NCI-H1092 treated with DMSO at 0.1 percent for 48 hours (cell line): Measurements from ENCODE around the gene PMM2.

Experiments
- DNase-seq: peaks from one replicate; lab custom pipeline; 2025; lab: John Stamatoyannopoulos, UW

PMM2 gene

GRCh38 chr16:8887952-8888560 is 90.4 kb downstream of the PMM2 start:
- DNase-seq, result no peak

- no peak for DNase-seq
Measured at GRCh38 chr16:8888951-8889892, 91.6 kb downstream of the PMM2 start.

- DNase-seq, result no peak
Measured at GRCh38 chr16:8889893-8890548, 92.4 kb downstream of the PMM2 start.

DNA sequence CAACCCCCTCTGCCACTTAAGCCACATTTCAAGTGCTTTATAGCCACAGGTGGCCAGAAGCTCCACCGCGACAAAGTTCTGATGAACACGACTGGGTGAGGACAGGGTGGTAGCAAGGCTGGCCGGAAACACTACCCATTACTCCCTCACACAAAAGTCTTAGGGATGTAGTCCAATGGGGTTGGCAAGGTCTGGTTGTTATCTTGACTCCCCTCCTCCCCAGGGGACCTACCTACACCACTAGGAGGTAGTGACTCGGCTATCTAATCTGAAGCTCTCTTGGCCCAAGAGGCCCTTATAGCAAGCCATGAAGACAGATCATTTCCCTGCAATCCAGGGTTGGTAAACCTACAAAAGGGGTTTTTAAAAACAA is 92.9 kb downstream of the PMM2 start:
- DNase-seq, result no peak

DNA sequence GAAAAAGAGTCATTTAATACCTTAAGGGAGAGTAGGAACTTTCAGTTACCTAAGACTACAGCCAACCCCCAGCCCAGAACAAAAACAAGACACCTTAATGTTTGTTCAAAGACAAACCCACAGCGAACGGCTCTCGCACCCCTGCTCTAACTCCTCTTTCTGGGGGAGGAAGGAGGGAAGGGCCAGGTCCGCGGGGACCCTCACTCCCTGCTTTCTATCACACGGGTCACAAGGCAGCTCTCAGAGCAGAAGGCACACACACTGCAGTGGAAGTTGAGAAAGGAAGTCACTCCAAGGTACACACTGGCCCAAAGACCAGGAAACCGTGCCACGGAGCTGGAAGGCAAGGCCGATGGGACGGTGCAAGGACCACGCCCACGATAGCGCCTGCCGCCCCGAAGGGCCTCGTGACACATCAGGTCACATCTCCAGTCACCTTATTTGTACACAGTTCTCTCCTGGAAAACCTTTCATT is 94.5 kb downstream of the PMM2 start:
- no peak for DNase-seq

DNA sequence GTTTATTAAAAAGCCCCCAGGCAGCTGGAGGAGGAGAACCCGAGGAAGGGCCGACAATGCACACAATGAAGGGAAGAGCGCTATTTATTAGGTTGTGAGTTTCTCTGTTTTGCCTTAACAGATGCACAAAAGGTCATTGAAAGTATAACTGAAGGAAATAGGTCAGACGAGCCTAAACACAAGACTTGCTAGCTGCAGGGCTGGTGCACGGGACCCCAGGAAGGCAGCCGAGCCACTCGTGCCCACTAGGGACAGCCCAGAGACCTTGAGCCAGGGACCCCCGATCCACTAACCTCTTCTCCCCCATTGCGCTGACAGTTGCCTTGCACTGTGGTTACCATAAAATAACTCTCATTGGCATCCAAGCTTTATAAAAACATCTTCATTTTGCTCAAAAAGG is 95.8 kb downstream of the PMM2 start:
- DNase-seq, result no peak

- DNase-seq, result no peak
Measured at GRCh38 chr16:8893976-8894690, 96.5 kb downstream of the PMM2 start.

GRCh38 chr16:8894736-8895334 is 97.2 kb downstream of the PMM2 start:
- no peak for DNase-seq

- DNase-seq, result no peak
Measured at GRCh38 chr16:8898660-8899318, 101.2 kb downstream of the PMM2 start.
